H1 (cell line): ENCODE measurements around the gene ZNF831. TPM values are rescaled to one million over a fixed set of nuclear protein-coding genes. Genes with fewer than 3 reads are reported as not detected.

ENCODE experiments used
- CTCF ChIA-PET: fragments of 300-600 bp; sonication (Branson Sonifier 250); formaldehyde crosslinking; loops from one replicate; lab custom pipeline; 2021; ENCODE audit not compliant: partially characterized antibody; lab: Charles Lee
- POLR2A ChIA-PET: fragments of 300-600 bp; sonication (Branson Sonifier 250); formaldehyde crosslinking; loops from one replicate; lab custom pipeline; 2021; ENCODE audit warnings: inconsistent platforms; ENCODE audit not compliant: partially characterized antibody; lab: Charles Lee
- DNase-seq, 2 experiments: peaks; one replicate each; pipeline versions ENCODE4 v3.0.0 to v3.0.0-alpha.2; 2010 to 2022; ENCODE audit warnings: low spot score in 2 of 2, low read depth in 1 of 2, mixed read lengths in 1 of 2
- FAIRE-seq: peaks from 2 replicates; lab custom pipeline; 2011; peaks lifted over from hg19 to GRCh38; lab: Jason Lieb, UNC
- H2AFZ ChIP-seq: 2 replicates; pipeline ENCODE4 v1.8.1; 2012; ENCODE audit warnings: low read length, inconsistent platforms
- H2AK5ac ChIP-seq: 2 replicates; pipeline ENCODE4 v1.6.1; 2013; ENCODE audit warnings: low read depth, low read length
- H2BK120ac ChIP-seq: replicated peaks from 2 replicates; pipeline ENCODE3; 2013; ENCODE audit warnings: low read depth, low read length, inconsistent platforms
- H2BK12ac ChIP-seq: 2 replicates; pipeline ENCODE4 v1.6.1; 2013; ENCODE audit warnings: low read depth, low read length
- H2BK15ac ChIP-seq: 2 replicates; pipeline ENCODE4 v1.6.1; 2013; ENCODE audit warnings: low read length
- H2BK20ac ChIP-seq: 2 replicates; pipeline ENCODE4 v1.6.1; 2013; ENCODE audit warnings: low read length
- H2BK5ac ChIP-seq: 2 replicates; pipeline ENCODE4 v1.6.1; 2013; ENCODE audit warnings: low read depth, low read length
- H3K14ac ChIP-seq: 2 replicates; pipeline ENCODE4 v1.6.1; 2013; ENCODE audit warnings: inconsistent platforms; ENCODE audit not compliant: insufficient read length
- H3K18ac ChIP-seq: 2 replicates; pipeline ENCODE4 v1.6.1; 2013; ENCODE audit warnings: low read length; ENCODE audit errors: extremely low read depth
- H3K23ac ChIP-seq: 2 replicates; pipeline ENCODE4 v1.6.1; 2013; ENCODE audit warnings: inconsistent platforms; ENCODE audit not compliant: insufficient read length
- H3K23me2 ChIP-seq: 2 replicates; pipeline ENCODE4 v1.6.1; 2013; ENCODE audit warnings: low read depth, low read length
- H3K27ac ChIP-seq: 2 replicates; pipeline ENCODE4 v1.6.1; 2011; ENCODE audit warnings: low read depth, low read length, inconsistent platforms
- H3K27me3 ChIP-seq, 4 experiments: replicated peaks in 1 of 4; 1 replicate in 1 of 4; 2 replicates in 3 of 4; pipeline versions ENCODE4 v1.6.1 to v1.8.1; 2011 to 2013; ENCODE audit warnings: low read length in 3 of 4, mild to moderate bottlenecking in 3 of 4, inconsistent platforms in 2 of 4, mixed read lengths in 2 of 4, moderate library complexity in 1 of 4; ENCODE audit not compliant: control insufficient read depth in 3 of 4, insufficient read depth in 3 of 4; ENCODE audit errors: extremely low read depth in 1 of 4
- H3K36me3 ChIP-seq, 4 experiments: 2 replicates each; pipeline versions ENCODE4 v1.6.1 to v1.8.1; 2011 to 2013; ENCODE audit warnings: mild to moderate bottlenecking in 4 of 4, low read length in 3 of 4, moderate library complexity in 2 of 4, control low read depth in 1 of 4, inconsistent platforms in 1 of 4; ENCODE audit not compliant: insufficient read depth in 4 of 4, control insufficient read depth in 2 of 4
- H3K4ac ChIP-seq: replicated peaks from 2 replicates; pipeline ENCODE3; 2013; ENCODE audit warnings: low read length, low read depth, mixed read lengths, inconsistent platforms; ENCODE audit not compliant: insufficient read length
- H3K4me1 ChIP-seq, 4 experiments: replicated peaks in 1 of 4; 1 replicate in 1 of 4; 2 replicates in 3 of 4; pipeline versions ENCODE4 v1.6.1 to v1.8.1; 2011 to 2013; ENCODE audit warnings: low read length in 3 of 4, inconsistent platforms in 2 of 4, mixed read lengths in 1 of 4; ENCODE audit not compliant: insufficient read depth in 4 of 4, control insufficient read depth in 3 of 4
- H3K4me2 ChIP-seq, 2 experiments: 2 replicates each; pipeline versions ENCODE4 v1.6.1 to v1.8.1; 2011 to 2013; ENCODE audit warnings: low read depth in 2 of 2, low read length in 2 of 2, control low read depth in 1 of 2, inconsistent platforms in 1 of 2, mild to moderate bottlenecking in 1 of 2; ENCODE audit not compliant: insufficient read depth in 1 of 2
- H3K4me3 ChIP-seq, 4 experiments: fragments of 200-600, 300-600 bp in 1 of 4; sonication (generic), shearing (Covaris generic), sonication (Bioruptor Twin) in 1 of 4; 2 replicates each; pipeline versions ENCODE4 v1.5.1 to v1.8.1; 2011 to 2016; ENCODE audit warnings: low read length in 4 of 4, low read depth in 3 of 4, control low read depth in 2 of 4, inconsistent platforms in 2 of 4, mild to moderate bottlenecking in 2 of 4, mixed read lengths in 1 of 4, moderate library complexity in 1 of 4; ENCODE audit not compliant: insufficient read depth in 2 of 4; ENCODE audit errors: extremely low read depth in 1 of 4
- H3K56ac ChIP-seq: replicated peaks from 2 replicates; pipeline ENCODE3; 2013; ENCODE audit warnings: low read depth, mild to moderate bottlenecking, mixed read lengths, low read length, inconsistent platforms; ENCODE audit not compliant: insufficient read length
- H3K79me1 ChIP-seq: 2 replicates; pipeline ENCODE4 v1.6.1; 2013; ENCODE audit warnings: low read depth, low read length, control low read depth
- H3K79me2 ChIP-seq, 2 experiments: 2 replicates each; pipeline versions ENCODE4 v1.6.1 to v1.8.1; 2012 to 2013; ENCODE audit warnings: low read length in 2 of 2, mild to moderate bottlenecking in 2 of 2, inconsistent platforms in 1 of 2; ENCODE audit not compliant: insufficient read depth in 2 of 2, control insufficient read depth in 1 of 2
- H3K9ac ChIP-seq, 4 experiments: replicated peaks in 1 of 4; 1 replicate in 1 of 4; 2 replicates in 3 of 4; pipeline versions ENCODE4 v1.6.1 to v1.8.1; 2011 to 2013; ENCODE audit warnings: low read depth in 3 of 4, low read length in 3 of 4, control low read depth in 2 of 4, mild to moderate bottlenecking in 2 of 4, moderate library complexity in 2 of 4, inconsistent platforms in 1 of 4; ENCODE audit errors: extremely low read depth in 1 of 4
- H3K9me3 ChIP-seq, 2 experiments: 2 replicates each; pipeline versions ENCODE4 v1.6.1 to v1.8.1; 2012 to 2013; ENCODE audit warnings: mild to moderate bottlenecking in 2 of 2, moderate library complexity in 2 of 2, control low read depth in 1 of 2, inconsistent platforms in 1 of 2, low read depth in 1 of 2, low read length in 1 of 2, mixed read lengths in 1 of 2; ENCODE audit not compliant: insufficient read depth in 2 of 2
- H4K20me1 ChIP-seq, 2 experiments: replicated peaks in 1 of 2; 2 replicates each; pipeline versions ENCODE3 to v1.8.1; 2011 to 2013; ENCODE audit warnings: inconsistent platforms in 2 of 2, low read length in 2 of 2, mild to moderate bottlenecking in 1 of 2; ENCODE audit not compliant: insufficient read depth in 2 of 2, control insufficient read depth in 1 of 2
- H4K5ac ChIP-seq: 2 replicates; pipeline ENCODE4 v1.6.1; 2013; ENCODE audit warnings: low read length, low read depth, mixed read lengths, inconsistent platforms; ENCODE audit not compliant: insufficient read length
- H4K8ac ChIP-seq: 2 replicates; pipeline ENCODE4 v1.8.0; 2013; ENCODE audit warnings: mild to moderate bottlenecking, moderate library complexity, low read length, inconsistent platforms; ENCODE audit not compliant: insufficient read depth; ENCODE audit errors: extremely low read depth
- H4K91ac ChIP-seq: replicated peaks from 2 replicates; pipeline ENCODE3; 2013; ENCODE audit warnings: low read length, mixed read lengths, inconsistent platforms; ENCODE audit not compliant: insufficient read length
- CHD2 ChIP-seq: IDR thresholded peaks from 2 replicates; pipeline ENCODE4 v1.6.1; 2012; ENCODE audit warnings: low read length, improper control_type of control experiment
- CTBP2 ChIP-seq: IDR thresholded peaks from 2 replicates; pipeline ENCODE4 v1.7.0; 2011; ENCODE audit warnings: borderline replicate concordance, mild to moderate bottlenecking, moderate library complexity, mixed read lengths, low read length; ENCODE audit not compliant: insufficient read depth, insufficient read length
- EZH2 ChIP-seq: fragments of 200-600 bp; sonication (generic); IDR thresholded peaks from 2 replicates; pipeline ENCODE4 v1.7.1; 2012; ENCODE audit warnings: low read depth, mild to moderate bottlenecking, moderate library complexity, low read length, inconsistent platforms; ENCODE audit not compliant: severe bottlenecking
- PHF8 ChIP-seq: fragments of 200-600 bp; sonication (generic); conservative IDR thresholded peaks from 2 replicates; pipeline ENCODE4 v1.7.1; 2012; ENCODE audit warnings: low read depth, mild to moderate bottlenecking, inconsistent platforms, low read length, moderate library complexity
- RAD21 ChIP-seq, 2 experiments: IDR thresholded peaks in 1 of 2; conservative IDR thresholded peaks in 1 of 2; 2 replicates each; pipeline ENCODE4 v1.6.1; 2011; ENCODE audit warnings: low read depth in 2 of 2, low read length in 2 of 2, improper control_type of control experiment in 1 of 2, inconsistent platforms in 1 of 2, mild to moderate bottlenecking in 1 of 2, moderate library complexity in 1 of 2
- RFX5 ChIP-seq: IDR thresholded peaks from 2 replicates; pipeline ENCODE4 v1.6.1; 2011; ENCODE audit warnings: low read depth, low read length, improper control_type of control experiment, borderline replicate concordance
- SIN3A ChIP-seq, 2 experiments: IDR thresholded peaks in 1 of 2; conservative IDR thresholded peaks in 1 of 2; 2 replicates each; pipeline ENCODE4 v1.6.1; 2011 to 2012; ENCODE audit warnings: low read length in 2 of 2, improper control_type of control experiment in 1 of 2, low read depth in 1 of 2, mild to moderate bottlenecking in 1 of 2
- SIX5 ChIP-seq: IDR thresholded peaks from 2 replicates; pipeline ENCODE4 v1.6.1; 2011; ENCODE audit warnings: mild to moderate bottlenecking, low read depth, low read length
- WGBS, 2 experiments: shearing (Covaris generic) in 1 of 2; methylation state at CpG; one replicate each; pipeline versions ENCODE4 v1.1.6 to v1.1.7; 2013 to 2015; ENCODE audit warnings: low lambda C conversion rate in 2 of 2, mixed read lengths in 2 of 2, inconsistent platforms in 1 of 2, low coverage in 1 of 2, missing lambda C conversion rate in 1 of 2; ENCODE audit not compliant: insufficient replicate concordance in 2 of 2, insufficient coverage in 1 of 2, insufficient read length in 1 of 2; ENCODE audit errors: extremely low coverage in 1 of 2, missing lambda C conversion rate in 1 of 2; 5-methylcytosine and 5-hydroxymethylcytosine counted together
- polyA plus RNA-seq, 7 experiments: library from polyadenylated mRNA; depleted of rRNA in 3 of 7; stranded (reverse) in 5 of 7; unstranded in 2 of 7; fragments of >200 nt in 5 of 7; fragments of 200-250 nt in 2 of 7; gene quantifications; 1 replicate in 5 of 7; 2 replicates in 1 of 7; 4 replicates in 1 of 7; pipeline versions ENCODE4 v1.2.1 to v1.2.3, GENCODE V29; 2011 to 2013; ENCODE audit warnings: missing spikeins in 2 of 7, mixed read lengths in 2 of 7
- total RNA-seq: library from RNA; stranded (reverse); fragmentation: NEBNext Ultra II Directional; extraction: Animal tissue kit (Norgen Biotek cat#: 25700); gene quantifications from 2 replicates; pipeline ENCODE4 v1.2.1, GENCODE V29; 2021
- TF ChIP-seq, protein P1 (sequence below), 3 experiments: IDR thresholded peaks; 1 replicate in 2 of 3; 2 replicates in 1 of 3; pipeline versions ENCODE4 v1.5.1 to v1.6.1; 2011; ENCODE audit warnings: low read length in 3 of 3, mild to moderate bottlenecking in 3 of 3, inconsistent platforms in 2 of 3, low read depth in 1 of 3, moderate library complexity in 1 of 3; ENCODE audit not compliant: insufficient read depth in 1 of 3; ENCODE audit errors: control extremely low read depth in 1 of 3

Gene ZNF831
- total and polyA plus RNA-seq, 2 of the 8 experiments (the other 6 are each of a cell fraction or from before 2014, with no cell fraction given) = not detected

DNA sequence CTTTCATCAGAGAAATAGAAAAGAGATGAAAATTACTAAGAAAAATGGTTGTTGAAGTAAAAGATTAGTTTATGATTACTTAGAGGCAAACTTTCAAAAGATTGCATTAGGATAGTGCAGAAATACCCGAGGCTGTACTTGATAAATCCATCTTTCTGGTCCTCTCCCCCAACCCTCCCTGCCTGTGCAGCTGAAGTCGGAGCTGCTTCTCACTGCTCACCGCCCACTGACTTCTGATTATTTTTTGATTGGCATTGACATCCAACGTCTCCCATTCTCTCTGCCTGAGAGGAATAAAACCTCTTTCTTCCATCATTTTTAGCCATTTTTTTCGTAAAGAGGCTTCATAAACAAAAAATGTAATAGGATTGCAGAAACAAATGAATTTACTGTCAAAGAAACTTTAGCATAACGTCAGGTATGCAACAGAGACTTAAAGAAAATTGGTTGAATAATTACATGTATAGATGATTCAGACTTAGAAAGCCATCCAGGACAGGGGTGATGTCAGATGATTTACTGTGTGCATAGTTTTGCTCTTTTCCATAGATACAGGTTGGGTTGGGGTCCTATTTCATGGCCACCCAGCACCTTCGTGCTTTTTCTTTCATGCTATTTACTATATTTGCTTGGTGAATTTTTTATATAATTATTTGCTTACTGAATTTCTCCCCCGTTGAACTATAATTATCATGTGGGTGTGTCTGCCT is 83.2 kb downstream of the ZNF831 start:
- no peaks in the 10 kb centered on the region for H3K23me2 ChIP-seq
- no peaks in the 10 kb centered on the region for H3K36me3 ChIP-seq
- H3K4ac ChIP-seq = no peak overlapping the region
- no peak overlapping the region for H2BK20ac ChIP-seq
- H3K18ac ChIP-seq = no peak overlapping the region
- H3K9ac ChIP-seq = no peak overlapping the region; a peak in 1 of 7 replicates
- H3K27me3 ChIP-seq = no peaks in the 10 kb centered on the region
- no peak overlapping the region for H3K23ac ChIP-seq
- DNase-seq (no peak), FAIRE-seq (no peak)
- no peaks in the 10 kb centered on the region for H4K20me1 ChIP-seq
- H3K79me2 ChIP-seq = no peaks in the 10 kb centered on the region
- CTCF ChIA-PET = no interaction called here
- no peak overlapping the region for H2AK5ac ChIP-seq
- no peak overlapping the region for H3K4me3 ChIP-seq
- no peak overlapping the region for H2BK120ac ChIP-seq
- no peak overlapping the region for H2AFZ ChIP-seq
- no peak overlapping the region for H2BK5ac ChIP-seq
- H4K8ac ChIP-seq = no peak overlapping the region
- POLR2A ChIA-PET = no interaction called here
- no peak overlapping the region for H3K14ac ChIP-seq
- H3K9me3 ChIP-seq = no peaks in the 10 kb centered on the region
- H4K91ac ChIP-seq = no peak overlapping the region
- no peak overlapping the region for H4K5ac ChIP-seq
- H3K4me1 ChIP-seq = peaks cover 0 to 5% (median 0%) of the 10 kb centered on the region in 4 experiments; a peak in 1 of 7 replicates
- H3K27ac ChIP-seq = no peak overlapping the region
- no peak overlapping the region for H2BK15ac ChIP-seq
- H3K56ac ChIP-seq = no peak overlapping the region
- no peak overlapping the region for H2BK12ac ChIP-seq
- no peak overlapping the region for H3K4me2 ChIP-seq
- 86% methylated on average over 8 of the region's 8 CpGs; no CpG with 5 or more reads in 1 of the 2 experiments for WGBS, 2 experiments
- H3K79me1 ChIP-seq = no peaks in the 10 kb centered on the region
- no peak for TF ChIP-seq RAD21 (IDR thresholded peaks at IDR 0.05 in 1 of 2, conservative IDR thresholded peaks at IDR 0.05 in 1 of 2; ENCODE audit: low read depth in 2 of 2, low read length in 2 of 2)
- TF ChIP-seq PHF8 = no peak
- no peak for TF ChIP-seq CTBP2
- no peak for TF ChIP-seq RFX5
- TF ChIP-seq SIX5 = no peak
- TF ChIP-seq, protein P1, sequence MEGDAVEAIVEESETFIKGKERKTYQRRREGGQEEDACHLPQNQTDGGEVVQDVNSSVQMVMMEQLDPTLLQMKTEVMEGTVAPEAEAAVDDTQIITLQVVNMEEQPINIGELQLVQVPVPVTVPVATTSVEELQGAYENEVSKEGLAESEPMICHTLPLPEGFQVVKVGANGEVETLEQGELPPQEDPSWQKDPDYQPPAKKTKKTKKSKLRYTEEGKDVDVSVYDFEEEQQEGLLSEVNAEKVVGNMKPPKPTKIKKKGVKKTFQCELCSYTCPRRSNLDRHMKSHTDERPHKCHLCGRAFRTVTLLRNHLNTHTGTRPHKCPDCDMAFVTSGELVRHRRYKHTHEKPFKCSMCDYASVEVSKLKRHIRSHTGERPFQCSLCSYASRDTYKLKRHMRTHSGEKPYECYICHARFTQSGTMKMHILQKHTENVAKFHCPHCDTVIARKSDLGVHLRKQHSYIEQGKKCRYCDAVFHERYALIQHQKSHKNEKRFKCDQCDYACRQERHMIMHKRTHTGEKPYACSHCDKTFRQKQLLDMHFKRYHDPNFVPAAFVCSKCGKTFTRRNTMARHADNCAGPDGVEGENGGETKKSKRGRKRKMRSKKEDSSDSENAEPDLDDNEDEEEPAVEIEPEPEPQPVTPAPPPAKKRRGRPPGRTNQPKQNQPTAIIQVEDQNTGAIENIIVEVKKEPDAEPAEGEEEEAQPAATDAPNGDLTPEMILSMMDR (IDR thresholded peaks at IDR 0.05; ENCODE audit: control extremely low read depth in 1 of 3, insufficient read depth in 1 of 3, low read depth in 1 of 3, low read length in 3 of 3) = no peak
- no peak for TF ChIP-seq SIN3A (conservative IDR thresholded peaks at IDR 0.05 in 1 of 2, IDR thresholded peaks at IDR 0.05 in 1 of 2; ENCODE audit: low read depth in 1 of 2, low read length in 2 of 2)
- no peak for TF ChIP-seq EZH2
- TF ChIP-seq CHD2 = no peak
